Heart left ventricle (tissue), 13 donors: Measurements from ENCODE around the gene MYO10.

Source experiments
- POLR2A ChIP-seq, 2 donors: fragments of 450-650 bp; IDR thresholded peaks; one replicate each; pipeline ENCODE4 v1.6.1; 2017; ENCODE audit warnings: antibody characterized with exemption in 2 of 2, mild to moderate bottlenecking in 2 of 2, moderate library complexity in 2 of 2
- TF ChIP-seq, protein P1 (sequence below), 12 donors: fragments of 200-600 bp; sonication (generic) in 4 of 12; IDR thresholded peaks; one replicate each; pipeline versions ENCODE4 v1.5.0 to v1.8.0; 2018 to 2022; ENCODE audit warnings: antibody characterized with exemption in 12 of 12, mild to moderate bottlenecking in 5 of 12
- donor health status: ischemic (EF 13 %, LVEDD 7.1; RV severe dilation, severe dysfunction).
- donor health status: DM: no; HTN: yes; CAD: no.
- donor health status: DM: no; HTN: no; CAD: no.
- donor health status: ischemic (EF 25% LVEDD 6.9; RV normal size, moderate dysfunction).
- donor health status: ischemic (EF 25% LVEDD 5.7; RV mildly dilated, moderate dysfunction).
- donor health status: ischemic (EF 35%, LVEDD 5.7; RV mildly dilated, moderate dysfunction).
- donor health status: nonischemic (EF 11% LVEDD 7.7; RV severe dilation, severe dysfunction).
- donor health status: DM: yes; HTN: yes; CAD: no.
- donor health status: PGD.
- donor health status: ischemic (EF 29% LVEDD 5.4; RV normal size, mild dysfunction).
- donor health status: nonischemic (EF 23%, LVEDD 6.1; RV moderate dilation, normal function).

DNA sequence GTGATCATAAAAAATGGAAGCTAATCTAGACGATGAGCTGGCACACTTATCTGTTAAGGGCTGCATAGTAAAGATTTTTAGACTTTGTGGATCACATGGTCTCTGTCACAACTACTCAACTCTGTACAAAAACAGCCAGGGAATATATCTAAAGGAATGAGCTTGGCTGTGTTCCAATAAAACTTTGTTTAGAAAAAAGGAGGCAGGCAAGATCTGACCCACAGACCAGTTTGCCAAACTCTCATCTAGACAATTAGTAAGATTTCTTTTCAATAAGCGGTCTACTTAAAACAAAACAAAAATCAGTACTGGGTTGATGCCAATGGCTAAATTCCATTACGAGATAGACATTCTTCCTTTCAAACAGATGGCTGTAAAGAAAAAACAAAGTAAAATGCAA lies 266.3 kb downstream of the MYO10 start:
- TF ChIP-seq, protein P1, sequence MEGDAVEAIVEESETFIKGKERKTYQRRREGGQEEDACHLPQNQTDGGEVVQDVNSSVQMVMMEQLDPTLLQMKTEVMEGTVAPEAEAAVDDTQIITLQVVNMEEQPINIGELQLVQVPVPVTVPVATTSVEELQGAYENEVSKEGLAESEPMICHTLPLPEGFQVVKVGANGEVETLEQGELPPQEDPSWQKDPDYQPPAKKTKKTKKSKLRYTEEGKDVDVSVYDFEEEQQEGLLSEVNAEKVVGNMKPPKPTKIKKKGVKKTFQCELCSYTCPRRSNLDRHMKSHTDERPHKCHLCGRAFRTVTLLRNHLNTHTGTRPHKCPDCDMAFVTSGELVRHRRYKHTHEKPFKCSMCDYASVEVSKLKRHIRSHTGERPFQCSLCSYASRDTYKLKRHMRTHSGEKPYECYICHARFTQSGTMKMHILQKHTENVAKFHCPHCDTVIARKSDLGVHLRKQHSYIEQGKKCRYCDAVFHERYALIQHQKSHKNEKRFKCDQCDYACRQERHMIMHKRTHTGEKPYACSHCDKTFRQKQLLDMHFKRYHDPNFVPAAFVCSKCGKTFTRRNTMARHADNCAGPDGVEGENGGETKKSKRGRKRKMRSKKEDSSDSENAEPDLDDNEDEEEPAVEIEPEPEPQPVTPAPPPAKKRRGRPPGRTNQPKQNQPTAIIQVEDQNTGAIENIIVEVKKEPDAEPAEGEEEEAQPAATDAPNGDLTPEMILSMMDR (IDR thresholded peaks at IDR 0.05), result no peak
- TF ChIP-seq POLR2A (IDR thresholded peaks at IDR 0.05), result no peak
